Measurements from ENCODE around the gene PGM1. TPM values are rescaled to one million over a fixed set of nuclear protein-coding genes. Genes with fewer than 3 reads are reported as not detected.

Gene PGM1
- total and polyA plus RNA-seq, 9 donors, result 33.5 to 105 (median 50.4) TPM

GRCh38 chr1:63704443-63704842, 111.2 kb downstream of the PGM1 start:
- no peaks in the 10 kb centered on the region for H3K36me3 ChIP-seq
- no peak overlapping the region for H3K27ac ChIP-seq
- H3K9me3 ChIP-seq, result no peaks in the 10 kb centered on the region
- intact Hi-C loops (cut with DNase I), result loop anchor here in 1 of 4 donors (10.0 kb wide), 1 partner anchor 700 kb away; no protein-coding TSS in a partner anchor
- TF ChIP-seq CTCF (IDR thresholded peaks at IDR 0.05) (no peak), EP300 (IDR thresholded peaks at IDR 0.05) (no peak), POLR2A (IDR thresholded peaks at IDR 0.05) (no peak)
- H3K4me3 ChIP-seq, result no peak overlapping the region
- no peaks in the 10 kb centered on the region for H3K4me1 ChIP-seq (ENCODE audit: insufficient read depth)
- 82 to 83% (median 82%) methylated on average over 3 of the region's 3 CpGs for WGBS, 3 donors
- no peak for DNase-seq
- H3K27me3 ChIP-seq, result no peaks in the 10 kb centered on the region

- TF ChIP-seq CTCF (IDR thresholded peaks at IDR 0.05) (no peak), POLR2A (IDR thresholded peaks at IDR 0.05) (no peak), EP300 (IDR thresholded peaks at IDR 0.05) (no peak)
- no peak overlapping the region for H3K27ac ChIP-seq
- no peaks in the 10 kb centered on the region for H3K36me3 ChIP-seq
- no peak for DNase-seq
- H3K4me3 ChIP-seq, result no peak overlapping the region
- no peaks in the 10 kb centered on the region for H3K27me3 ChIP-seq
- intact Hi-C loops (cut with DNase I), result loop anchor here in 1 of 4 donors (10.0 kb wide), 1 partner anchor 700 kb away; no protein-coding TSS in a partner anchor
- 58 to 72% (median 68%) methylated on average over 6 of the region's 6 CpGs for WGBS, 3 donors
- no peaks in the 10 kb centered on the region for H3K9me3 ChIP-seq
- H3K4me1 ChIP-seq (ENCODE audit: insufficient read depth), result no peaks in the 10 kb centered on the region
These were observed 111.9 kb downstream of the PGM1 start for GRCh38 chr1:63705078-63705477.

GRCh38 chr1:63709267-63709828, 116.1 kb downstream of the PGM1 start:
- 88 to 91% (median 90%) methylated on average over 9 of the region's 9 CpGs for WGBS, 3 donors
- Histone ChIP-seq H3K27ac (no peak overlapping the region), H3K9me3 (no peaks in the 10 kb centered on the region), H3K36me3 (no peaks in the 10 kb centered on the region), H3K4me1 (ENCODE audit: insufficient read depth) (no peaks in the 10 kb centered on the region), H3K27me3 (no peaks in the 10 kb centered on the region), H3K4me3 (no peak overlapping the region)
- DNase-seq, result no peak
- TF ChIP-seq POLR2A (IDR thresholded peaks at IDR 0.05) (no peak), CTCF (IDR thresholded peaks at IDR 0.05) (no peak), EP300 (IDR thresholded peaks at IDR 0.05) (no peak)
- intact Hi-C loops (cut with DNase I), result loop anchor here in 1 of 4 donors (10.0 kb wide), 1 partner anchor 695 kb away; no protein-coding TSS in a partner anchor

Small RNA genes within 50 kb of the gene (small RNA-seq; reads per million reads assigned to genes)
- not detected for gene RF02105
- not detected for gene RF02106
- not detected for gene RF02107
- gene RF02108, result not detected
- not detected for gene RF02109
- not detected for gene RF02110

Other genes starting within 250 kb of the PGM1 start
- 10 to 100 TPM in 3 of 7 donors, 1 to 10 TPM in 4; 8.1 to 11.8 (median 9.1) TPM for gene ALG6, start 225.8 kb upstream of the PGM1 start, total RNA-seq
- 10 to 100 TPM in 1 of 2 donors, 1 to 10 TPM in 1; 6.6 to 14.2 TPM for gene ALG6, start 225.8 kb upstream of the PGM1 start, polyA plus RNA-seq
- 10 to 100 TPM; 10.7 to 32.1 (median 22.3) TPM for gene ITGB3BP, start 70.2 kb upstream of the PGM1 start, total RNA-seq
- 10 to 100 TPM; 13.8 to 26.6 TPM for gene ITGB3BP, start 70.2 kb upstream of the PGM1 start, polyA plus RNA-seq
- 10 to 100 TPM in 3 of 7 donors, 1 to 10 TPM in 4; 7.2 to 26.3 (median 8.8) TPM for gene EFCAB7, start 69.9 kb upstream of the PGM1 start, total RNA-seq
- gene EFCAB7, start 69.9 kb upstream of the PGM1 start, polyA plus RNA-seq, result 1 to 10 TPM; 6.5 to 8.2 TPM
- gene ROR1, start 180.6 kb downstream of the PGM1 start, total RNA-seq, result 10 to 100 TPM in 6 of 7 donors, 1 to 10 TPM in 1; 8.7 to 26.1 (median 17.5) TPM
- gene ROR1, start 180.6 kb downstream of the PGM1 start, polyA plus RNA-seq, result 10 to 100 TPM in 1 of 2 donors, 1 to 10 TPM in 1; 3.0 to 11.4 TPM